Stimulated activated CD4-positive, alpha-beta T cell treated with anti-CD3 and anti-CD28 coated beads, Interleukin-12 subunit alpha, Interleukin-12 subunit beta, amount 100 ng/mL, for 24 hours (primary cell): ENCODE data around the gene SRGAP1.

ENCODE experiments used
- DNase-seq, 2 experiments: peaks; one replicate each; pipeline ENCODE4 v3.0.0-alpha.2; 2020; ENCODE audit warnings: low read depth in 2 of 2

SRGAP1 gene

GRCh38 chr12:64203775-64204174 is 359.3 kb downstream of the SRGAP1 start:
- DNase-seq: no peak

- no peak for DNase-seq
Observed at GRCh38 chr12:64205542-64205941, 361.0 kb downstream of the SRGAP1 start.

- DNase-seq: no peak
Observed at GRCh38 chr12:64207453-64207852, 363.0 kb downstream of the SRGAP1 start.
